Measurements from ENCODE around the gene KRABD2.

The KRABD2 gene

DNA sequence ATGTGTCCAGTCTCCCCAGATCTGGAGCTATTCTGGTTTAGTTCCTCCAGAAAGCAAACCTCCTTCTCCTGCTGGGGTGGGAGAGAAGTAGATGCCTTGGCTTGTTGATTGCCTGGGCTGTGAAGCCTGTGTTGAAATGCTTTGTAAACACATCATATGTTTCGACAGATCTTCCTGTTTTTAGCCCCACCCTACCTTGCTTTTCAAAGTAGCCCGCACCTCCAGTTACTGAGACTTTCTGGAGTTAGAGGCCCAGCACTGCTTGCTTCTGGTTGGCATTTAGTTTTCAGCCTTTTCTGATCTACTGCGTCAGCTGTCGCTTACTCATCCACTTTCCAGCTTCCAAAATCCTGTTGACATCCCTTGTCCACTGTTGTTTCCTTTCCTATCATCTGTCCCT lies 41.3 kb upstream of the KRABD2 start:
- H3K9me3 ChIP-seq (ENCODE audit: control insufficient read depth, insufficient read depth, low read depth, low read length) = no peaks in the 10 kb centered on the region
- TF ChIP-seq POLR2AphosphoS5 (IDR thresholded peaks at IDR 0.05; ENCODE audit: low read depth, low read length) (no peak), TCF7L2 (IDR thresholded peaks at IDR 0.05; ENCODE audit: low read depth, low read length) (no peak)
- TF ChIP-seq, protein P1, sequence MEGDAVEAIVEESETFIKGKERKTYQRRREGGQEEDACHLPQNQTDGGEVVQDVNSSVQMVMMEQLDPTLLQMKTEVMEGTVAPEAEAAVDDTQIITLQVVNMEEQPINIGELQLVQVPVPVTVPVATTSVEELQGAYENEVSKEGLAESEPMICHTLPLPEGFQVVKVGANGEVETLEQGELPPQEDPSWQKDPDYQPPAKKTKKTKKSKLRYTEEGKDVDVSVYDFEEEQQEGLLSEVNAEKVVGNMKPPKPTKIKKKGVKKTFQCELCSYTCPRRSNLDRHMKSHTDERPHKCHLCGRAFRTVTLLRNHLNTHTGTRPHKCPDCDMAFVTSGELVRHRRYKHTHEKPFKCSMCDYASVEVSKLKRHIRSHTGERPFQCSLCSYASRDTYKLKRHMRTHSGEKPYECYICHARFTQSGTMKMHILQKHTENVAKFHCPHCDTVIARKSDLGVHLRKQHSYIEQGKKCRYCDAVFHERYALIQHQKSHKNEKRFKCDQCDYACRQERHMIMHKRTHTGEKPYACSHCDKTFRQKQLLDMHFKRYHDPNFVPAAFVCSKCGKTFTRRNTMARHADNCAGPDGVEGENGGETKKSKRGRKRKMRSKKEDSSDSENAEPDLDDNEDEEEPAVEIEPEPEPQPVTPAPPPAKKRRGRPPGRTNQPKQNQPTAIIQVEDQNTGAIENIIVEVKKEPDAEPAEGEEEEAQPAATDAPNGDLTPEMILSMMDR (IDR thresholded peaks at IDR 0.05) = no peak
- TF ChIP-seq, protein P2, sequence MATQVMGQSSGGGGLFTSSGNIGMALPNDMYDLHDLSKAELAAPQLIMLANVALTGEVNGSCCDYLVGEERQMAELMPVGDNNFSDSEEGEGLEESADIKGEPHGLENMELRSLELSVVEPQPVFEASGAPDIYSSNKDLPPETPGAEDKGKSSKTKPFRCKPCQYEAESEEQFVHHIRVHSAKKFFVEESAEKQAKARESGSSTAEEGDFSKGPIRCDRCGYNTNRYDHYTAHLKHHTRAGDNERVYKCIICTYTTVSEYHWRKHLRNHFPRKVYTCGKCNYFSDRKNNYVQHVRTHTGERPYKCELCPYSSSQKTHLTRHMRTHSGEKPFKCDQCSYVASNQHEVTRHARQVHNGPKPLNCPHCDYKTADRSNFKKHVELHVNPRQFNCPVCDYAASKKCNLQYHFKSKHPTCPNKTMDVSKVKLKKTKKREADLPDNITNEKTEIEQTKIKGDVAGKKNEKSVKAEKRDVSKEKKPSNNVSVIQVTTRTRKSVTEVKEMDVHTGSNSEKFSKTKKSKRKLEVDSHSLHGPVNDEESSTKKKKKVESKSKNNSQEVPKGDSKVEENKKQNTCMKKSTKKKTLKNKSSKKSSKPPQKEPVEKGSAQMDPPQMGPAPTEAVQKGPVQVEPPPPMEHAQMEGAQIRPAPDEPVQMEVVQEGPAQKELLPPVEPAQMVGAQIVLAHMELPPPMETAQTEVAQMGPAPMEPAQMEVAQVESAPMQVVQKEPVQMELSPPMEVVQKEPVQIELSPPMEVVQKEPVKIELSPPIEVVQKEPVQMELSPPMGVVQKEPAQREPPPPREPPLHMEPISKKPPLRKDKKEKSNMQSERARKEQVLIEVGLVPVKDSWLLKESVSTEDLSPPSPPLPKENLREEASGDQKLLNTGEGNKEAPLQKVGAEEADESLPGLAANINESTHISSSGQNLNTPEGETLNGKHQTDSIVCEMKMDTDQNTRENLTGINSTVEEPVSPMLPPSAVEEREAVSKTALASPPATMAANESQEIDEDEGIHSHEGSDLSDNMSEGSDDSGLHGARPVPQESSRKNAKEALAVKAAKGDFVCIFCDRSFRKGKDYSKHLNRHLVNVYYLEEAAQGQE (IDR thresholded peaks at IDR 0.05; ENCODE audit: insufficient read depth in 1 of 2, low read depth in 2 of 2, low read length in 1 of 2) = no peak
- intact Hi-C loops (cut with micrococcal nuclease; ENCODE audit: unreplicated experiment) (loop anchor here (10.0 kb wide), 1 partner anchor 327 kb away; the partner anchor contains the start of gene CCDC42), in situ Hi-C loops (cut with HindIII; ENCODE audit: low pct_unique_long_range_greater_than_20kb, low sequenced_read_pairs) (no loop called here)
- no peaks in the 10 kb centered on the region for H3K36me3 ChIP-seq (ENCODE audit: control insufficient read depth, insufficient read depth, low read length)
- no peak overlapping the region for H3K4me3 ChIP-seq (ENCODE audit: low read depth in 2 of 2, low read length in 2 of 2)
- ChIA-PET POLR2A (no interaction called here), CTCF (no interaction called here)
- no peaks in the 10 kb centered on the region for H3K4me1 ChIP-seq (ENCODE audit: control insufficient read depth, insufficient read depth, low read length)
- H3K27me3 ChIP-seq (ENCODE audit: control insufficient read depth, insufficient read depth, low read length) = peaks cover 4% of the 10 kb centered on the region
- BruUV-seq (replicated peaks) = no TSS peak
- no peak overlapping the region for H3K27ac ChIP-seq (ENCODE audit: low read length)
- ATAC-seq (no peak), DNase-seq (ENCODE audit: low read depth, low spot score) (no peak)

DNA sequence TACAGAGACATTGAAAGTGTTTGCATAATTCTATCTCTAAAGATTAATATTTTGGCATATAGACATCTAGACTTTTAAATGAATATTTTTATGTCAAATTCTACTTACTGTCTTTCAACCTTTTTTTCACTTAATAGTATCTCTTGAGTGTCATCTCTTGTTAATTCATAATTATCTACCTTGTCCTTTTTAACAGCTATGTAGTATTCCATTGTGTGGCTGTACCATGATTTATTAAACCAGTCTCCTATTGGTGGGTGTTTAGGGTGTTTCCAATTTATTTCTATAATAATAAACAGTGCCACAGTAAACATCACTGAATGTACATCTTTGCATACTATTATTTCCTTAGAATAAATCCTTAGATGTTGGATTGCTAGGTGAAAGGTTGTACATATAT lies 37.4 kb upstream of the KRABD2 start:
- no peaks in the 10 kb centered on the region for H3K9me3 ChIP-seq (ENCODE audit: control insufficient read depth, insufficient read depth, low read depth, low read length)
- ATAC-seq (no peak), DNase-seq (ENCODE audit: low read depth, low spot score) (no peak)
- 0 out of 2 replicates have a peak, but pooled peaks cover 2% of the 10 kb centered on the region for H3K27me3 ChIP-seq (ENCODE audit: control insufficient read depth, insufficient read depth, low read length)
- TF ChIP-seq, protein P1 (IDR thresholded peaks at IDR 0.05) = no peak
- TF ChIP-seq POLR2AphosphoS5 (IDR thresholded peaks at IDR 0.05; ENCODE audit: low read depth, low read length) = no peak
- TF ChIP-seq, protein P2 (IDR thresholded peaks at IDR 0.05; ENCODE audit: insufficient read depth in 1 of 2, low read depth in 2 of 2, low read length in 1 of 2) = no peak
- TF ChIP-seq TCF7L2 (IDR thresholded peaks at IDR 0.05; ENCODE audit: low read depth, low read length) = no peak
- TF ChIP-seq SIN3A (IDR thresholded peaks at IDR 0.05; ENCODE audit: borderline replicate concordance, insufficient read depth, low read depth, low read length) = no peak
- in situ Hi-C loops (cut with HindIII; ENCODE audit: low pct_unique_long_range_greater_than_20kb, low sequenced_read_pairs) = no loop called here
- intact Hi-C loops (cut with micrococcal nuclease; ENCODE audit: unreplicated experiment) = loop anchor here (10.0 kb wide), 1 partner anchor 331 kb away; the partner anchor contains the start of gene CCDC42
- no peaks in the 10 kb centered on the region for H3K36me3 ChIP-seq (ENCODE audit: control insufficient read depth, insufficient read depth, low read length)
- no peak overlapping the region for H3K27ac ChIP-seq (ENCODE audit: low read length)
- H3K4me1 ChIP-seq (ENCODE audit: control insufficient read depth, insufficient read depth, low read length) = no peaks in the 10 kb centered on the region
- ChIA-PET CTCF (no interaction called here), POLR2A (no interaction called here)
- BruUV-seq (replicated peaks) = no TSS peak
- H3K4me3 ChIP-seq (ENCODE audit: low read depth in 2 of 2, low read length in 2 of 2) = no peak overlapping the region
